ENCODE data around the gene PRRC2B. TPM values are rescaled to one million over a fixed set of nuclear protein-coding genes. Genes with fewer than 3 reads are reported as not detected.
"Not testable (repeated sequence)": the region's sequence is repeated elsewhere in the genome, so short reads cannot be mapped to it uniquely, and the experiment has no call there.

PRRC2B gene
- total RNA-seq, 2 donors from 2014 or later = 110 to 114 TPM

- intact Hi-C loops (cut with DNase I, micrococcal nuclease) = no loop called here
- DNase-seq (no peak), ATAC-seq (peak; percentile 35)
These were observed 140.9 kb downstream of the PRRC2B start for GRCh38 chr9:131534721-131535237.

- DNase-seq (no peak), ATAC-seq (no peak)
- intact Hi-C loops (cut with DNase I, micrococcal nuclease) = no loop called here
These were observed 144.1 kb downstream of the PRRC2B start for GRCh38 chr9:131537946-131538345.

- ATAC-seq = no peak
- intact Hi-C loops (cut with DNase I, micrococcal nuclease) = no loop called here
- no peak for DNase-seq
These were observed 145.5 kb downstream of the PRRC2B start for GRCh38 chr9:131539223-131539923.

GRCh38 chr9:131543141-131543540 is 149.3 kb downstream of the PRRC2B start:
- DNase-seq (no peak), ATAC-seq (no peak)
- intact Hi-C loops (cut with DNase I, micrococcal nuclease) = no loop called here

GRCh38 chr9:131545003-131545785 is 151.3 kb downstream of the PRRC2B start, which contains the start of gene PRRT1B:
PRRT1B (plus strand) TSS chr9:131545523; CDS start chr9:131545616, 93 bp downstream.
- ATAC-seq (peak; percentile 98), DNase-seq (peak; percentile 89 to 92)
- intact Hi-C loops (cut with DNase I, micrococcal nuclease) = no loop called here

- peak; percentile 44 for ATAC-seq
- intact Hi-C loops (cut with DNase I, micrococcal nuclease) = no loop called here
These were observed 152.0 kb downstream of the PRRC2B start for GRCh38 chr9:131545786-131546335.

GRCh38 chr9:131546336-131547084 is 152.6 kb downstream of the PRRC2B start:
- DNase-seq (no peak), ATAC-seq (no peak)
- intact Hi-C loops (cut with DNase I, micrococcal nuclease) = no loop called here

More at GRCh38 chr9:131545786-131546335, 152.0 kb downstream of the PRRC2B start:
- DNase-seq = peak in 1 of 2 donors; percentile 26

GRCh38 chr9:131549186-131549585 is 155.3 kb downstream of the PRRC2B start:
- DNase-seq; ATAC-seq; intact Hi-C loops (cut with DNase I, micrococcal nuclease): not testable (repeated sequence)

Other genes with a start within 250 kb of the PRRC2B start
- gene FAM78A, start 117.6 kb upstream of the PRRC2B start, total RNA-seq = 1 to 10 TPM in 1 of 2 donors, under 1 TPM in 1; 0.85 to 2.7 TPM
- gene PLPP7, start 104.4 kb upstream of the PRRC2B start, total RNA-seq = 1 to 10 TPM in 1 of 2 donors, under 1 TPM in 1; 0.43 to 1.1 TPM
- 10 to 100 TPM; 30.9 to 31.0 TPM for gene POMT1, start 108.8 kb downstream of the PRRC2B start, total RNA-seq
- 10 to 100 TPM; 22.6 to 29.5 TPM for gene UCK1, start 137.2 kb downstream of the PRRC2B start, total RNA-seq
- 1 to 10 TPM; 3.5 to 4.1 TPM for gene PRRT1B, start 151.4 kb downstream of the PRRC2B start, total RNA-seq

All from left colon (tissue), 2 donors.